SJCRH30 (cell line): ENCODE data around the gene DNAJC24. TPM values are rescaled to one million over a fixed set of nuclear protein-coding genes. Genes with fewer than 3 reads are reported as not detected.

ENCODE experiments used
- DNase-seq, 2 experiments: peaks; one replicate each; pipeline ENCODE4 v3.0.0-alpha.2; 2015 to 2020
- H3K27ac ChIP-seq: fragments of 250-450 bp; sonication (Bioruptor Pico); 2 replicates; pipeline ENCODE4 v1.5.1; 2020; ENCODE audit warnings: mild to moderate bottlenecking, moderate library complexity
- H3K27me3 ChIP-seq: fragments of 250-450 bp; sonication (Bioruptor Pico); 2 replicates; pipeline ENCODE4 v1.5.1; 2020; ENCODE audit warnings: mild to moderate bottlenecking, moderate library complexity
- H3K36me3 ChIP-seq: fragments of 250-450 bp; sonication (Bioruptor Pico); 2 replicates; pipeline ENCODE4 v1.5.1; 2020; ENCODE audit warnings: mild to moderate bottlenecking, moderate library complexity
- H3K4me1 ChIP-seq: fragments of 250-450 bp; sonication (Bioruptor Pico); 2 replicates; pipeline ENCODE4 v1.5.1; 2020; ENCODE audit warnings: mild to moderate bottlenecking, moderate library complexity
- H3K4me3 ChIP-seq: fragments of 250-450 bp; sonication (Bioruptor Pico); 2 replicates; pipeline ENCODE4 v1.5.1; 2020; ENCODE audit warnings: mild to moderate bottlenecking, moderate library complexity
- H3K9me3 ChIP-seq: fragments of 250-450 bp; sonication (Bioruptor Pico); replicated peaks from 2 replicates; pipeline ENCODE4 v1.5.1; 2020; ENCODE audit warnings: mild to moderate bottlenecking, moderate library complexity
- total RNA-seq: library from RNA; depleted of rRNA; stranded (reverse); fragments of >200 nt; shearing (Covaris generic); gene quantifications from 2 replicates; pipeline ENCODE4 v1.2.3, GENCODE V29; 2014

The DNAJC24 gene
- total RNA-seq, 1 experiment from 2014 or later = 19.1 TPM

DNA sequence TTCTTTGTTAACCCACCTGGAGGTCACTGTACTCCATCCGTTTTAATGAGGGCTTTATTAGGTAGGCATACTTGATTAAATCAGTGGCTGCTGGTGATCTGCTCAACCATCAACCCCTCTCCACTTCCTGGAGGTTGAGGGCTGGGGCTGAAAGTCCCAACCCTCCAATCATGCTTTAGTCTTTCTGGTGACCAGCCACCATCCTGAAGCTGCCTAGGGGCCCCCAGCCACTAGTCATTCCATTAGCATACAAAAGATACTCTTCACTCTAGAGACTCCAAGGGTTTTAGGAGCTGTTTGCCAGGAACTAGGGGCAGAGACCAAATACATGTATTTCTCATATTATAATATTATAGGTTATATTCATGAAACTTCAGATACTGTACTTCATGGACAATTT lies 13.5 kb downstream of the DNAJC24 start:
- no peak for DNase-seq
- Histone ChIP-seq H3K4me3 (no peak overlapping the region), H3K27ac (no peak overlapping the region), H3K27me3 (no peaks in the 10 kb centered on the region), H3K36me3 (no peaks in the 10 kb centered on the region), H3K4me1 (no peaks in the 10 kb centered on the region), H3K9me3 (no peaks in the 10 kb centered on the region)

DNA sequence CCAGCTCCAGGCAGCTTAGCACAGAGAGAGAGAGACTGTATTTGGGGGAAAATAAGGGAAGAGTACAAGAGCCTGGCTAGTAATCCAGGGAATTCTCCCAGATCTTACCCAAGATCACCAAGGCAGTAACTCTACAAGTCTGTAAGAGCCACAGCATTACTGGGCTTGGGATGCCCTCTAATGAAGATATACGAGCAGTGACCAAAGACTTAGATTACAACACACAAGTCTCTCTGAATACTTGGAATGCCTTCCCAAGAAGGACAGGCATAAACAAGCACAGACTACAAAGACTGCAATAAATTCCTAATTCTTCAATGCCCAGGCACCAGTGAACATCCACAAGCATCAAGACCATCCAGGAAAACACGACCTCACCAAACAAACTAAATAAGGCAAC lies 17.7 kb downstream of the DNAJC24 start:
- H3K27me3 ChIP-seq = no peaks in the 10 kb centered on the region
- H3K4me3 ChIP-seq = no peak overlapping the region
- no peak for DNase-seq
- no peaks in the 10 kb centered on the region for H3K9me3 ChIP-seq
- no peak overlapping the region for H3K27ac ChIP-seq
- H3K4me1 ChIP-seq = no peaks in the 10 kb centered on the region
- H3K36me3 ChIP-seq = no peaks in the 10 kb centered on the region

DNA sequence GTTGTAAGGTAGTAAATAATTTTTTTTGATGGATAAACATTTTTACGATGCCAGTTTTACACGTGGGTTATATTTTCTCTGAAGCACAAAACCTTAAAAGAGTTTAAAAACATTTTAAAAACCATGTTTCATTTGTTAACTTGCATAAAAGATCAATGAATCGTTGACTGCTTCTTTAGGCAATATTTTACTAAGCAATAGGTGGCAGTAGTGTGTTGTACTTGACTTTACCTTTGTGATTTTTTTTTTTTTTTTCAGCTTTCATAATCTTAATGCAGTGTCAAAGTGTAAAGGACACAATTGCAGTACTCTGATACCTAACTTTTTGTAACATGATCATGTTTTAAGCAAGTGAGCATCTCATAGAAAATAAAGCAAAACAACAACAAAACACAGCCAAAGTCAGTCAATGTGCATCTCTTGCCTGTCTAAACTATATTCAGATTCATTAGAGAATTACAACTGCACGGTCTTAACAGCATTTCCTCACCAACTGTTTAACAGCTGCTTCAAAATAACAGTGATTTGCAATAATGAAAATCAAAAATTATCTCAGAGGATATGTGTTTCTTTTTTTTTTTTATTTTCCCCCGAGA lies 27.7 kb downstream of the DNAJC24 start:
- peak in 1 of 2 experiments; percentile 37 for DNase-seq
- Histone ChIP-seq H3K27ac (no peak overlapping the region), H3K9me3 (no peaks in the 10 kb centered on the region)

DNA sequence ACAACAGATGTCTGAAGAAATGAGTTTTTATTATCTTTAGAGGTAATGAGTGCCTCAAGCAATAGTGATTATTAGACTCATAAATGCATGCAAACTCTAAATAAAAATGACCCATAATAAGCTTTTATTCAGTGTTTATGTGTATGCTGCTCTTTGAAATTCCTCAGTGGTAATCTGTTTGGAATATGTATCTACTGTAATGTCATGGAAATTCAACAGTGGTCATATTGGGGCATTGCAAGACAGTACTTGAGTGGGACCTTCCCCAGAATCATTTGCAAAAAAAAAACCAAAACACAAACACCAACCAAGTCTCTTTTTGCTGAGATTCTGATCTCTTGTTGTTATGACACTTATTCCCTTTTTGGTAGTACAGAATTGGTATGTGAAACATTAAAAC lies 35.0 kb downstream of the DNAJC24 start:
- no peak for DNase-seq
- Histone ChIP-seq H3K27ac (no peak overlapping the region), H3K9me3 (no peaks in the 10 kb centered on the region), H3K27me3 (no peaks in the 10 kb centered on the region), H3K36me3 (no peaks in the 10 kb centered on the region), H3K4me1 (no peaks in the 10 kb centered on the region), H3K4me3 (no peak overlapping the region)

More for the DNA sequence above, 27.7 kb downstream of the DNAJC24 start:
- Histone ChIP-seq H3K27me3 (no peaks in the 10 kb centered on the region), H3K36me3 (no peaks in the 10 kb centered on the region), H3K4me1 (no peaks in the 10 kb centered on the region), H3K4me3 (no peak overlapping the region)

DNA sequence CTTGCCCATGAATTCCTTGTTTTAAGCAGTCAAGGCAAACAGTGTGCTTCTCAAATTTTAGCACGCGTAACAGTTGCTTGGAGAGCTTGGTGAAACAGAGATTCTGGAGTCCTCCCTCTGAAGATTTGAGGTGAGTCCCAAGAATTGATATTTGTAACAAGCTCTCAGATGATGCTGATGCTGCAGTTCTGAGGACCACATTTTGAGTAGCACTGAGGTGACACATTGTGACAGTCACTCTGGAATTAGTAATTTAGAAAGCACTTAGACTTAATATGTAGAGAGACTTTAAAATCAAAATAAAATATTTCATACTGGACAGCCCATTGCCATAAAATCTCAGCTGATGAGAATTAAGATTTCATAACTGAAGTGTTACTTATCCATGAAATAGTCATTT lies 38.5 kb downstream of the DNAJC24 start:
- H3K27ac ChIP-seq = no peak overlapping the region
- DNase-seq = no peak

DNA sequence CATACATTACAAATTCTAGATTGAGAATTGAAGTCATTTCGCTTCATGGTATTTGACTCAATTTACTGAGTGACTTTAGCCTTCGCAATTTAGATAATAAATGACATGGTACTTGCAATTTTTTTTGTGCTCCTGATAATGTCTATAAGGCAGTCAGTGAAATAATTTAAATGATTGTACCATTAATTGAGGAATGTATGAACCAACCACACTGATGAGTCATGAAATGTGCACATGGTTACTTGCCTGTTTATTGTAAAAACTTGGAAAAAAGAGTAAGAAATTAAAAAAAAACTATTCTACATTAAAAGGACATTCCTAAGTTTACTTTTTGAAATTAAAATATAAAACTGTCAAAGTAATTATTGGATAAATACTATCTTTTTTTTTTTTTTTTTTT lies 43.3 kb downstream of the DNAJC24 start:
- no peak overlapping the region for H3K27ac ChIP-seq
- DNase-seq = no peak
- no peaks in the 10 kb centered on the region for H3K36me3 ChIP-seq
- no peak overlapping the region for H3K4me3 ChIP-seq
- no peaks in the 10 kb centered on the region for H3K27me3 ChIP-seq
- no peaks in the 10 kb centered on the region for H3K4me1 ChIP-seq
- H3K9me3 ChIP-seq = no peaks in the 10 kb centered on the region

More for the DNA sequence above, 38.5 kb downstream of the DNAJC24 start:
- Histone ChIP-seq H3K27me3 (no peaks in the 10 kb centered on the region), H3K9me3 (no peaks in the 10 kb centered on the region), H3K4me3 (no peak overlapping the region), H3K4me1 (no peaks in the 10 kb centered on the region), H3K36me3 (no peaks in the 10 kb centered on the region)

DNA sequence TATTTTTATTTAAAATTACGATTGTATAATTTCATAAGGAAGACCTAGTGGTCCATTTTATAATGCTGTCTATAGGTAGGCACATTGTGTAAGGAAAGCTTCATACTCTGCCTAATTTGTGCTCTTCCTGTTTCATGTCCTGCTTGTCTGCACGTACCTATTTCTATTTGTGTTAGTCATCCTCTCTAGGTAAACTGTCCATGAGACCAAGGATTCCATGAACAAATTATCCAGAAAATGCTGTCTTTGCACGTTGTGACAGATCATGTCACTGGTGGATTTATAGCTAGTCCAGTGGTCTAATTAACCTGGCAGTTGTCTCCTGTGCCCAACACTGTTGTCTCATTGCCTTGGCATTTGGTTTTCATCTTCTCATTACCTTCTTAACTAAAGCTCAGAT lies 44.7 kb downstream of the DNAJC24 start:
- Histone ChIP-seq H3K4me3 (no peak overlapping the region), H3K4me1 (no peaks in the 10 kb centered on the region), H3K27ac (no peak overlapping the region), H3K27me3 (no peaks in the 10 kb centered on the region), H3K36me3 (no peaks in the 10 kb centered on the region), H3K9me3 (no peaks in the 10 kb centered on the region)
- no peak for DNase-seq

DNA sequence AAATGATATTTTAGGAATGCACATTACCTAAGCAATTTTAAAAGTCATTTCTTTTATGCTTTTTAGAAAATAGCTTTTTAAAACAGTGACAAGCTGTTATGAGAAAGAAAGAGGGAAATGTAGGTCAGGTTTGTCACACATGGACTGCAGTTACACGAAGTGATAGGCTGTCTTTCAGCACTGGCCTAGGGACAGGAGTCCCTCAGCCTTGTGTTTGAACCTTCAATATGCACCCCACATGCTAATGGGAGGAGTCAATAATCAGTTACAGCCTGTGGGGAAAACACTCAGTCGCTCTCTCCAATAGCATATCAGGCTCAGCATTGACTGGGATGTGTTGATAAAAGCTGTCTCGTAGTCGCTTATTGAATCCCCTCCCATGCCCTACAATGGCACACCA lies 45.8 kb downstream of the DNAJC24 start:
- Histone ChIP-seq H3K27me3 (no peaks in the 10 kb centered on the region), H3K27ac (no peak overlapping the region), H3K4me3 (no peak overlapping the region), H3K36me3 (no peaks in the 10 kb centered on the region), H3K4me1 (no peaks in the 10 kb centered on the region), H3K9me3 (no peaks in the 10 kb centered on the region)
- no peak for DNase-seq

DNA sequence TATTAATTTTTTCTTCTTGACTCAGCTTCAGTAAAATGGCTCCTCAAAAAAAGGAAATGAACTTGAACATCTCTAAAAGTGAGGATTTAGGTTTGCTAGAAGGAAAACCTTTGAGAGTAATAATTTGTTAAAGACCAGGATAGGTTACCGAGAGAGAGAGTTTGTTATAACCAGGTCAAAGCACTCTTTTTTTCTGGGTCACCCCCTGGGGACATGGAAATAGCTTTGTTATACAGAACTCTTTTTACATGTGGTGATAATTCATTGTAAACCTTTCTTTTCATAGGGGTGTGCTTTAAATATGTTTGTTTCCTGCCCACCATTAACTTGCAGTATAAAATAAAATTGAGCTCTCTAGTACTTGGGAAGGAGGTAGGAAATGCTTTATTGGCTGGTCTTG lies 47.7 kb downstream of the DNAJC24 start:
- H3K9me3 ChIP-seq = no peaks in the 10 kb centered on the region
- no peaks in the 10 kb centered on the region for H3K4me1 ChIP-seq
- no peak overlapping the region for H3K27ac ChIP-seq
- no peak for DNase-seq
- H3K27me3 ChIP-seq = no peaks in the 10 kb centered on the region
- no peak overlapping the region for H3K4me3 ChIP-seq
- no peaks in the 10 kb centered on the region for H3K36me3 ChIP-seq

DNA sequence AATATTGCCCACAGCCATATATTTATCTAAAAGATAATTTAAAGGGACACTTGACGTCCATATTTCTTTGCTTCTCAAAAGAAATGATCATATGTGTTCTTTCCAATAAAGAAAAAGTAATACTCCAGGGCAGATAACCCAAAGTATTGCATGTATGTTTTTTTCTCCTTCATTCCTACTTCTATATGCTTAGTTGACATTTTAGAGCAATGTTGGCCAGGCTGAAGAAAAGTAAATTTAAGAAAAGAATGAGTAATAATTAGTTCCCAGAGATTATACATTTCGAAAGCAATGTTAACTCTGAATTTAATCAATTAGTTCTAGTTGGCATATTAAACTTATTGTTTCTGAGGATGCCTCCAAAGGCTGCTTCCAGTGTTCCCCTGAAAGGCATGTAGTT lies 48.2 kb downstream of the DNAJC24 start:
- no peaks in the 10 kb centered on the region for H3K9me3 ChIP-seq
- no peak for DNase-seq
- H3K4me1 ChIP-seq = no peaks in the 10 kb centered on the region
- no peak overlapping the region for H3K4me3 ChIP-seq
- H3K36me3 ChIP-seq = no peaks in the 10 kb centered on the region
- no peak overlapping the region for H3K27ac ChIP-seq
- no peaks in the 10 kb centered on the region for H3K27me3 ChIP-seq

DNA sequence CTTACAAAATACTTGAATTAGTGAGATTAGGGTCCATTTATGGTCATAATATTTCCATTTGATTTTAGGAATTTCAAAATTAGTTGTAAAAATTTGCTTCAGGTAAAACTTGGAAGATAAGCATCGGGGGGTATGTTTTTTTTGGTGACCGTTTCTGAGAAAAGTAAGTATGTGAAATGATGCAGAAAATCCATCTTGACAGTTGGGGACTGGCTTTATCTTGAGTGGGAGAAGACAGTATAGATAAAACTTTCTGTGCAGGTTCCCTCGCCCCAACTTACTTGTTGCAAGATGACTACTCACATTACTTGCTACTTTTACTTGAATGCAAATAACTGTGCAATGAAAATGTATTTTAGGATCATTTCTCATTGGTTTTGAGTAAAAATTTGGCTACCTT lies 49.5 kb downstream of the DNAJC24 start:
- DNase-seq = no peak

DNA sequence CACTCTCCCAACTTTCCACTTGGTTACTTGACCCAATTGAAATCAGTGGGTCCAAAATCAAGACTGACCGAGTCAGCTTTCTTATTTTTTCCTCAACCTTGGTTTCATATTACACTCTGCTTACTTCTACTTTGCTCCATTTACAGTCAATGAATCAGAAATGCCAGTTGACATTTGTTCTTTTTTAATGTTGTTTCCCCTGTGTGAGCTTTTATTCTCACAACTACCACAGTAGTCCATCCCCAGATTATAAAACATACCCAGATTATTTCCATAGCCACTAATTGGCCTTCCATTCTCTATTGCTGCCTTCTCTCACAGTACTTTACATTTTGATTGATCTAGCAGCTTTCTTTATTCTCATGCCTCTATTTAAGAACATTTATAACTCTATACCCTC lies 50.0 kb downstream of the DNAJC24 start:
- Histone ChIP-seq H3K4me1 (no peaks in the 10 kb centered on the region), H3K4me3 (no peak overlapping the region), H3K36me3 (peaks cover 2% of the 10 kb centered on the region; the same call in 1 of the 2 replicates), H3K9me3 (no peaks in the 10 kb centered on the region), H3K27ac (no peak overlapping the region), H3K27me3 (no peaks in the 10 kb centered on the region)
- no peak for DNase-seq

More for the DNA sequence above, 49.5 kb downstream of the DNAJC24 start:
- H3K27ac ChIP-seq = no peak overlapping the region
- H3K4me1 ChIP-seq = no peaks in the 10 kb centered on the region
- H3K36me3 ChIP-seq = peaks cover under 1% of the 10 kb centered on the region; the same call in 1 of the 2 replicates
- H3K9me3 ChIP-seq = no peaks in the 10 kb centered on the region
- no peaks in the 10 kb centered on the region for H3K27me3 ChIP-seq
- no peak overlapping the region for H3K4me3 ChIP-seq

DNA sequence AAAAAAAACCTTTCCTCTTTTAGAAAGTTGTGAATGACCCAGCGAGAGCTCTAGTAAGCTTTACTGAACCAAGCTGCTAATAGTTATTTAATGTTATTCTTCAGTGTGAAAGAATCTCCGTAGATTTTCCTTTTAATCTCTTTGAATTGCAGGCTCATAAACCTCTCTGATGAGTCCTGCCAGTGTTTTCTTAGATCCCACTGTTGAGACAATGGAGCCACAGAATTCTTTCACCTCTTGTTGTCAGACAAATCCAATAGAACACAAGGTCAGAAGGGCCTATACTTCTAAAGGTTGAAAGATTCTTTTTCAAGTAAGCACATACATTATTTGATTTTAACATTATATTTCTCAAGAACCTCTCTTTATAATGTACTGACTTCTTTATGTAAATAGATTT lies 52.2 kb downstream of the DNAJC24 start:
- H3K27ac ChIP-seq = no peak overlapping the region
- H3K4me3 ChIP-seq = no peak overlapping the region
- H3K9me3 ChIP-seq = no peaks in the 10 kb centered on the region
- H3K36me3 ChIP-seq = peaks cover 2% of the 10 kb centered on the region
- no peak for DNase-seq
- H3K4me1 ChIP-seq = no peaks in the 10 kb centered on the region
- H3K27me3 ChIP-seq = no peaks in the 10 kb centered on the region

DNA sequence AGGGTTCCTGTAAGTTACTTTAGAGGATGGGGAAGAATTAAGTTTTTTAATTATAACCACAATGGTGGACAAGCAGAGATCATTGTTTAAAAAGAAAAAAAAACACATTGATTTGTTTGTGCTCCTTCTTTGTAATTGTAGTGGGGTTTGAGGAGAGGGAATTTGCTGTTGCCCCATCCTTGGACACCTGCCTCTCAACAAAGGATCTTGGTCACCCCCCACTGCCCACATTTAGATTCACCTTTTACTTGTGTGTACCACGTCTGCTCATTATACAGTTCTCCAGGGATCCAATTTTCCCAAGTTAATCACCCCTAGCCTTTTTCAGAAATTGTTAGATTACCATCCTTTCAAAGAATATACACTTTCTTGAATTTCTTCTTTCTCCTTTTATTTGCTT lies 53.0 kb downstream of the DNAJC24 start:
- no peaks in the 10 kb centered on the region for H3K27me3 ChIP-seq
- no peaks in the 10 kb centered on the region for H3K9me3 ChIP-seq
- DNase-seq = no peak
- no peak overlapping the region for H3K4me3 ChIP-seq
- H3K4me1 ChIP-seq = no peaks in the 10 kb centered on the region
- H3K36me3 ChIP-seq = peaks cover 2% of the 10 kb centered on the region
- H3K27ac ChIP-seq = no peak overlapping the region

DNA sequence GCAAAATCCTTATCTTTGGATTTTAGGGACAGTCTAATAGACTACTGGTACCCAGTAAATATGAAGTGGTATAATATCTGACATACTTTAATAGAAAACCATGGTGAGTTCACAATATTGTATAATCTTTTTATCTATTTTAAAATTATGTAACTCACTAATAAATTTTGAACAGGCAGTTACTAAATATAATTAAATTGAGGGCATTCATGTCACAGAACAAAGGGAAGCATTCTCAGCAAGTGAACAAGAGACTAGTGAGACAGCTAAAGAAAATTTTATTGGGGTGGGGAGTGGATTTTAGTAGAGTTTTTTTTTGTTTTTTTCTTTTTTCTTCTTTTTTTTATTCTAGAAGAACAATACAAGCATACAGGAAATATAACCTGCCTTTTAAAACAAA lies 55.0 kb downstream of the DNAJC24 start:
- Histone ChIP-seq H3K4me3 (no peak overlapping the region), H3K36me3 (peaks cover 2% of the 10 kb centered on the region), H3K4me1 (no peaks in the 10 kb centered on the region), H3K9me3 (no peaks in the 10 kb centered on the region), H3K27ac (no peak overlapping the region), H3K27me3 (no peaks in the 10 kb centered on the region)
- DNase-seq = no peak

DNA sequence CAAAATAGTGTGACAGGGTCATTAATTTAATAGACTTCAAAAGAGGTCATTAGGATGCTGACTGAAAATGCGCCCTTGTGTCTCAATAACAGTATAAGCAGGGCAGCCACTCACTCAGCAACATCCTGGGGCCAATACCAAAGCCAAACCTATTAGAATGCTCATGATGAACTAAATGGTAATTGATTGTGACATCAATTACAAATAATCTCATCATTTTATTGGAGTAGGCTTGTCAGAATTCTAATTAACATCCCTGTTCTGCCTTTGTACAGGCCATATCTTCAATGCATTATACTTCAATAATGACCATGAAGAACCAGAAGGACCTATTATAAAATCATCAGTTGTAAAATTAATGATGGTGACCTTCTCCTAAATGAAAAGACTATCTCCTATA lies 64.2 kb downstream of the DNAJC24 start:
- Histone ChIP-seq H3K4me1 (peaks cover 7% of the 10 kb centered on the region; the same call in 1 of the 2 replicates), H3K27me3 (no peaks in the 10 kb centered on the region), H3K27ac (no peak overlapping the region), H3K4me3 (no peak overlapping the region), H3K36me3 (peaks cover 7% of the 10 kb centered on the region), H3K9me3 (no peaks in the 10 kb centered on the region)
- DNase-seq = no peak
